ENCODE results near the gene ABCC8. TPM values are rescaled to one million over a fixed set of nuclear protein-coding genes. Genes with fewer than 3 reads are reported as not detected.

ABCC8 gene
- total RNA-seq, 4 donors from 2014 or later: 0.40 to 4.0 (median 3.5) TPM

GRCh38 chr11:17469998-17470397, 6.6 kb downstream of the ABCC8 start:
- no peak overlapping the region for H3K4me3 ChIP-seq
- no peaks in the 10 kb centered on the region for H3K9me3 ChIP-seq
- WGBS, 2 donors (ENCODE audit: low coverage in 1 of 2): 89 to 93% methylated on average over 5 to 6 of the region's 6 CpGs
- no peaks in the 10 kb centered on the region for H3K4me1 ChIP-seq
- intact Hi-C loops (cut with DNase I; ENCODE audit: low total_unique reads) (no loop called here), in situ Hi-C loops (cut with MboI; ENCODE audit: low pct_ligation_motif_present in 1 of 4, low pct_unique_long_range_greater_than_20kb in 1 of 4, low sequenced_read_pairs in 3 of 4) (no loop called here)
- H3K36me3 ChIP-seq: no peaks in the 10 kb centered on the region
- H3K27ac ChIP-seq: no peak overlapping the region
- no peak for TF ChIP-seq POLR2AphosphoS5 (IDR thresholded peaks at IDR 0.05)
- TF ChIP-seq EP300 (IDR thresholded peaks at IDR 0.05; ENCODE audit: low read depth): no peak
- TF ChIP-seq POLR2A (IDR thresholded peaks at IDR 0.05): no peak
- no peak for TF ChIP-seq CTCF (IDR thresholded peaks at IDR 0.05)
- H3K27me3 ChIP-seq: peaks cover 34% of the 10 kb centered on the region
- DNase-seq: no peak

DNA sequence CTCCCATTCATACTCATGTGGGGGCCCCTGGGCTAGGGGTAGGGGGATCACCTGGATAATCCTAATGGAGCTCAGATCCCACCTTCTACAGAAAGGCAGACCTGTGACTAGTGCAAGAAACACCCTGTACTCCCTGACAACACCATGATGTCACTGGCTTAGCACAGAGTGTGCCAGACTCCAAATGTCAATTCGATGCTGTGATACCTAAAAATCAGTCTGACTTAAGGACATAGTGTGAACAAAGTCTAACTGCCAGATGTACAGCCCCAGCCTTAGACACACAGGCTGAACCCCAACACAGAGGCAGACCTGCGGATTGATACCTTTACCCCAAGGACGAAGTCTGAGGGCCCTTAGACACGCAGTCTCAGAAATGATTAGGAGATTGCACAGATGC, 8.5 kb downstream of the ABCC8 start:
- intact Hi-C loops (cut with DNase I; ENCODE audit: low total_unique reads) (no loop called here), in situ Hi-C loops (cut with MboI; ENCODE audit: low pct_ligation_motif_present in 1 of 4, low pct_unique_long_range_greater_than_20kb in 1 of 4, low sequenced_read_pairs in 3 of 4) (no loop called here)
- no peak for DNase-seq
- Histone ChIP-seq H3K36me3 (no peaks in the 10 kb centered on the region), H3K4me3 (no peak overlapping the region), H3K27ac (no peak overlapping the region), H3K27me3 (peaks cover 17% of the 10 kb centered on the region), H3K4me1 (no peaks in the 10 kb centered on the region), H3K9me3 (no peaks in the 10 kb centered on the region)
- WGBS, 2 donors (ENCODE audit: low coverage in 1 of 2): 95% methylated on average over 3 of the region's 4 CpGs; no CpG with 5 or more reads in 1 of the 2 donors
- TF ChIP-seq CTCF (IDR thresholded peaks at IDR 0.05) (no peak), EP300 (IDR thresholded peaks at IDR 0.05; ENCODE audit: low read depth) (no peak), POLR2A (IDR thresholded peaks at IDR 0.05) (no peak), POLR2AphosphoS5 (IDR thresholded peaks at IDR 0.05) (no peak)

- Histone ChIP-seq H3K4me3 (no peak overlapping the region), H3K9me3 (no peaks in the 10 kb centered on the region), H3K27ac (no peak overlapping the region), H3K27me3 (peaks cover 3% of the 10 kb centered on the region), H3K4me1 (no peaks in the 10 kb centered on the region), H3K36me3 (no peaks in the 10 kb centered on the region)
- no peak for DNase-seq
- WGBS, 2 donors (ENCODE audit: low coverage in 1 of 2): 74 to 75% methylated on average over 5 to 11 of the region's 11 CpGs
- TF ChIP-seq CTCF (IDR thresholded peaks at IDR 0.05): no peak
- no peak for TF ChIP-seq POLR2AphosphoS5 (IDR thresholded peaks at IDR 0.05)
- no peak for TF ChIP-seq EP300 (IDR thresholded peaks at IDR 0.05; ENCODE audit: low read depth)
- TF ChIP-seq POLR2A (IDR thresholded peaks at IDR 0.05): no peak
- intact Hi-C loops (cut with DNase I; ENCODE audit: low total_unique reads) (no loop called here), in situ Hi-C loops (cut with MboI; ENCODE audit: low pct_ligation_motif_present in 1 of 4, low pct_unique_long_range_greater_than_20kb in 1 of 4, low sequenced_read_pairs in 3 of 4) (no loop called here)
These were observed 13.0 kb downstream of the ABCC8 start for GRCh38 chr11:17463546-17464174.

DNA sequence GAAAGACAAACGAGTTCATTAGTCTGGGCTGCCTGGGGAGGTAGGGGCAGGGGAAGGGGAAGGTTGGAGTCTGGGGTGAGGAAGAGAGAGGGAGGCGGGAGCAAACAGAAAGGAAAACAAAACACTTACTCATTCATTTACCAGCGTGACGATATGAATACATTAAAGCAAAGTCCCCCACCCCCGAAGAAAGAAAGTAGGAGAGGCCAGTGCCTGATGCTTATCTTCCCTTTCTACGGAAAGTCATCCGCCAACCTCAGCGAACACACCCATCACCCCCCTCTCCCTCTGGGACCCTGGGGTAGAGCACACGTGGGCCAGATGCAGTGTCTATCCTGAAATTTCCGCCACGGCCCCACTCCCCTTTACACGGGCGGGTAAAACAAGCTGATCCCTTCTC, 13.7 kb downstream of the ABCC8 start:
- in situ Hi-C loops (cut with MboI; ENCODE audit: low pct_ligation_motif_present in 1 of 4, low pct_unique_long_range_greater_than_20kb in 1 of 4, low sequenced_read_pairs in 3 of 4) (no loop called here), intact Hi-C loops (cut with DNase I; ENCODE audit: low total_unique reads) (no loop called here)
- Histone ChIP-seq H3K4me3 (no peak overlapping the region), H3K27me3 (peaks cover 3% of the 10 kb centered on the region), H3K36me3 (no peaks in the 10 kb centered on the region), H3K9me3 (no peaks in the 10 kb centered on the region), H3K4me1 (no peaks in the 10 kb centered on the region), H3K27ac (no peak overlapping the region)
- no peak for DNase-seq
- WGBS, 2 donors (ENCODE audit: low coverage in 1 of 2): 44 to 65% methylated on average over 7 to 13 of the region's 13 CpGs
- no peak for TF ChIP-seq EP300 (IDR thresholded peaks at IDR 0.05; ENCODE audit: low read depth)
- TF ChIP-seq CTCF (IDR thresholded peaks at IDR 0.05): no peak
- TF ChIP-seq POLR2AphosphoS5 (IDR thresholded peaks at IDR 0.05): no peak
- TF ChIP-seq POLR2A (IDR thresholded peaks at IDR 0.05): no peak

All from transverse colon (tissue), 4 donors.